GM21737 (cell line): ENCODE results near the gene MYH15.
A peak's percentile ranks its signal among the peaks of the same experiment; 100 is the strongest.

Source experiments
- ATAC-seq: cut with Tn5 transposase; IDR thresholded peaks from one replicate; pipeline ENCODE4 v1.9.1; 2021; ENCODE audit warnings: mild to moderate bottlenecking, moderate library complexity; ENCODE audit not compliant: unreplicated experiment

The MYH15 gene

GRCh38 chr3:108342837-108343486, 167.4 kb downstream of the MYH15 start:
- peak; percentile 64 for ATAC-seq

- ATAC-seq = no peak
Measured at GRCh38 chr3:108341911-108342310, 168.5 kb downstream of the MYH15 start.

- ATAC-seq = peak; percentile 55
Measured at GRCh38 chr3:108338901-108339545, 171.4 kb downstream of the MYH15 start.

GRCh38 chr3:108334701-108335100, 175.7 kb downstream of the MYH15 start:
- ATAC-seq = no peak

GRCh38 chr3:108333961-108334360, 176.4 kb downstream of the MYH15 start:
- no peak for ATAC-seq

GRCh38 chr3:108331792-108332191, 178.6 kb downstream of the MYH15 start:
- ATAC-seq = no peak
